H1 (cell line): ENCODE data around the gene DNM2. TPM values are rescaled to one million over a fixed set of nuclear protein-coding genes. Genes with fewer than 3 reads are reported as not detected.

ENCODE experiments used
- CTCF ChIA-PET: fragments of 300-600 bp; sonication (Branson Sonifier 250); formaldehyde crosslinking; loops from one replicate; lab custom pipeline; 2021; ENCODE audit not compliant: partially characterized antibody; lab: Charles Lee
- POLR2A ChIA-PET: fragments of 300-600 bp; sonication (Branson Sonifier 250); formaldehyde crosslinking; loops from one replicate; lab custom pipeline; 2021; ENCODE audit warnings: inconsistent platforms; ENCODE audit not compliant: partially characterized antibody; lab: Charles Lee
- DNase-seq, 2 experiments: peaks; one replicate each; pipeline versions ENCODE4 v3.0.0 to v3.0.0-alpha.2; 2010 to 2022; ENCODE audit warnings: low spot score in 2 of 2, low read depth in 1 of 2, mixed read lengths in 1 of 2
- FAIRE-seq: peaks from 2 replicates; lab custom pipeline; 2011; peaks lifted over from hg19 to GRCh38; lab: Jason Lieb, UNC
- H2AFZ ChIP-seq: 2 replicates; pipeline ENCODE4 v1.8.1; 2012; ENCODE audit warnings: low read length, inconsistent platforms
- H2AK5ac ChIP-seq: 2 replicates; pipeline ENCODE4 v1.6.1; 2013; ENCODE audit warnings: low read depth, low read length
- H2BK120ac ChIP-seq: replicated peaks from 2 replicates; pipeline ENCODE3; 2013; ENCODE audit warnings: low read depth, low read length, inconsistent platforms
- H2BK12ac ChIP-seq: 2 replicates; pipeline ENCODE4 v1.6.1; 2013; ENCODE audit warnings: low read depth, low read length
- H2BK15ac ChIP-seq: 2 replicates; pipeline ENCODE4 v1.6.1; 2013; ENCODE audit warnings: low read length
- H2BK20ac ChIP-seq: 2 replicates; pipeline ENCODE4 v1.6.1; 2013; ENCODE audit warnings: low read length
- H2BK5ac ChIP-seq: 2 replicates; pipeline ENCODE4 v1.6.1; 2013; ENCODE audit warnings: low read depth, low read length
- H3K14ac ChIP-seq: 2 replicates; pipeline ENCODE4 v1.6.1; 2013; ENCODE audit warnings: inconsistent platforms; ENCODE audit not compliant: insufficient read length
- H3K18ac ChIP-seq: 2 replicates; pipeline ENCODE4 v1.6.1; 2013; ENCODE audit warnings: low read length; ENCODE audit errors: extremely low read depth
- H3K23ac ChIP-seq: 2 replicates; pipeline ENCODE4 v1.6.1; 2013; ENCODE audit warnings: inconsistent platforms; ENCODE audit not compliant: insufficient read length
- H3K23me2 ChIP-seq: 2 replicates; pipeline ENCODE4 v1.6.1; 2013; ENCODE audit warnings: low read depth, low read length
- H3K27ac ChIP-seq: 2 replicates; pipeline ENCODE4 v1.6.1; 2011; ENCODE audit warnings: low read depth, low read length, inconsistent platforms
- H3K27me3 ChIP-seq, 4 experiments: replicated peaks in 1 of 4; 1 replicate in 1 of 4; 2 replicates in 3 of 4; pipeline versions ENCODE4 v1.6.1 to v1.8.1; 2011 to 2013; ENCODE audit warnings: low read length in 3 of 4, mild to moderate bottlenecking in 3 of 4, inconsistent platforms in 2 of 4, mixed read lengths in 2 of 4, moderate library complexity in 1 of 4; ENCODE audit not compliant: control insufficient read depth in 3 of 4, insufficient read depth in 3 of 4; ENCODE audit errors: extremely low read depth in 1 of 4
- H3K36me3 ChIP-seq, 4 experiments: 2 replicates each; pipeline versions ENCODE4 v1.6.1 to v1.8.1; 2011 to 2013; ENCODE audit warnings: mild to moderate bottlenecking in 4 of 4, low read length in 3 of 4, moderate library complexity in 2 of 4, control low read depth in 1 of 4, inconsistent platforms in 1 of 4; ENCODE audit not compliant: insufficient read depth in 4 of 4, control insufficient read depth in 2 of 4
- H3K4ac ChIP-seq: replicated peaks from 2 replicates; pipeline ENCODE3; 2013; ENCODE audit warnings: low read length, low read depth, mixed read lengths, inconsistent platforms; ENCODE audit not compliant: insufficient read length
- H3K4me1 ChIP-seq, 4 experiments: replicated peaks in 1 of 4; 1 replicate in 1 of 4; 2 replicates in 3 of 4; pipeline versions ENCODE4 v1.6.1 to v1.8.1; 2011 to 2013; ENCODE audit warnings: low read length in 3 of 4, inconsistent platforms in 2 of 4, mixed read lengths in 1 of 4; ENCODE audit not compliant: insufficient read depth in 4 of 4, control insufficient read depth in 3 of 4
- H3K4me2 ChIP-seq, 2 experiments: 2 replicates each; pipeline versions ENCODE4 v1.6.1 to v1.8.1; 2011 to 2013; ENCODE audit warnings: low read depth in 2 of 2, low read length in 2 of 2, control low read depth in 1 of 2, inconsistent platforms in 1 of 2, mild to moderate bottlenecking in 1 of 2; ENCODE audit not compliant: insufficient read depth in 1 of 2
- H3K4me3 ChIP-seq, 4 experiments: fragments of 200-600, 300-600 bp in 1 of 4; sonication (generic), shearing (Covaris generic), sonication (Bioruptor Twin) in 1 of 4; 2 replicates each; pipeline versions ENCODE4 v1.5.1 to v1.8.1; 2011 to 2016; ENCODE audit warnings: low read length in 4 of 4, low read depth in 3 of 4, control low read depth in 2 of 4, inconsistent platforms in 2 of 4, mild to moderate bottlenecking in 2 of 4, mixed read lengths in 1 of 4, moderate library complexity in 1 of 4; ENCODE audit not compliant: insufficient read depth in 2 of 4; ENCODE audit errors: extremely low read depth in 1 of 4
- H3K56ac ChIP-seq: replicated peaks from 2 replicates; pipeline ENCODE3; 2013; ENCODE audit warnings: low read depth, mild to moderate bottlenecking, mixed read lengths, low read length, inconsistent platforms; ENCODE audit not compliant: insufficient read length
- H3K79me1 ChIP-seq: 2 replicates; pipeline ENCODE4 v1.6.1; 2013; ENCODE audit warnings: low read depth, low read length, control low read depth
- H3K79me2 ChIP-seq, 2 experiments: 2 replicates each; pipeline versions ENCODE4 v1.6.1 to v1.8.1; 2012 to 2013; ENCODE audit warnings: low read length in 2 of 2, mild to moderate bottlenecking in 2 of 2, inconsistent platforms in 1 of 2; ENCODE audit not compliant: insufficient read depth in 2 of 2, control insufficient read depth in 1 of 2
- H3K9ac ChIP-seq, 4 experiments: replicated peaks in 1 of 4; 1 replicate in 1 of 4; 2 replicates in 3 of 4; pipeline versions ENCODE4 v1.6.1 to v1.8.1; 2011 to 2013; ENCODE audit warnings: low read depth in 3 of 4, low read length in 3 of 4, control low read depth in 2 of 4, mild to moderate bottlenecking in 2 of 4, moderate library complexity in 2 of 4, inconsistent platforms in 1 of 4; ENCODE audit errors: extremely low read depth in 1 of 4
- H3K9me3 ChIP-seq, 2 experiments: 2 replicates each; pipeline versions ENCODE4 v1.6.1 to v1.8.1; 2012 to 2013; ENCODE audit warnings: mild to moderate bottlenecking in 2 of 2, moderate library complexity in 2 of 2, control low read depth in 1 of 2, inconsistent platforms in 1 of 2, low read depth in 1 of 2, low read length in 1 of 2, mixed read lengths in 1 of 2; ENCODE audit not compliant: insufficient read depth in 2 of 2
- H4K20me1 ChIP-seq, 2 experiments: replicated peaks in 1 of 2; 2 replicates each; pipeline versions ENCODE3 to v1.8.1; 2011 to 2013; ENCODE audit warnings: inconsistent platforms in 2 of 2, low read length in 2 of 2, mild to moderate bottlenecking in 1 of 2; ENCODE audit not compliant: insufficient read depth in 2 of 2, control insufficient read depth in 1 of 2
- H4K5ac ChIP-seq: 2 replicates; pipeline ENCODE4 v1.6.1; 2013; ENCODE audit warnings: low read length, low read depth, mixed read lengths, inconsistent platforms; ENCODE audit not compliant: insufficient read length
- H4K8ac ChIP-seq: 2 replicates; pipeline ENCODE4 v1.8.0; 2013; ENCODE audit warnings: mild to moderate bottlenecking, moderate library complexity, low read length, inconsistent platforms; ENCODE audit not compliant: insufficient read depth; ENCODE audit errors: extremely low read depth
- H4K91ac ChIP-seq: replicated peaks from 2 replicates; pipeline ENCODE3; 2013; ENCODE audit warnings: low read length, mixed read lengths, inconsistent platforms; ENCODE audit not compliant: insufficient read length
- CHD2 ChIP-seq: IDR thresholded peaks from 2 replicates; pipeline ENCODE4 v1.6.1; 2012; ENCODE audit warnings: low read length, improper control_type of control experiment
- JUN ChIP-seq: IDR thresholded peaks from 2 replicates; pipeline ENCODE4 v1.6.1; 2011; ENCODE audit warnings: low read depth, mild to moderate bottlenecking, improper control_type of control experiment, low read length
- SIRT6 ChIP-seq: IDR thresholded peaks from one replicate; pipeline ENCODE4 v1.7.1; 2012; ENCODE audit warnings: low read length, inconsistent platforms
- WGBS, 2 experiments: shearing (Covaris generic) in 1 of 2; methylation state at CpG; one replicate each; pipeline versions ENCODE4 v1.1.6 to v1.1.7; 2013 to 2015; ENCODE audit warnings: low lambda C conversion rate in 2 of 2, mixed read lengths in 2 of 2, inconsistent platforms in 1 of 2, low coverage in 1 of 2, missing lambda C conversion rate in 1 of 2; ENCODE audit not compliant: insufficient replicate concordance in 2 of 2, insufficient coverage in 1 of 2, insufficient read length in 1 of 2; ENCODE audit errors: extremely low coverage in 1 of 2, missing lambda C conversion rate in 1 of 2; 5-methylcytosine and 5-hydroxymethylcytosine counted together
- polyA plus RNA-seq, 7 experiments: library from polyadenylated mRNA; depleted of rRNA in 3 of 7; stranded (reverse) in 5 of 7; unstranded in 2 of 7; fragments of >200 nt in 5 of 7; fragments of 200-250 nt in 2 of 7; gene quantifications; 1 replicate in 5 of 7; 2 replicates in 1 of 7; 4 replicates in 1 of 7; pipeline versions ENCODE4 v1.2.1 to v1.2.3, GENCODE V29; 2011 to 2013; ENCODE audit warnings: missing spikeins in 2 of 7, mixed read lengths in 2 of 7
- total RNA-seq: library from RNA; stranded (reverse); fragmentation: NEBNext Ultra II Directional; extraction: Animal tissue kit (Norgen Biotek cat#: 25700); gene quantifications from 2 replicates; pipeline ENCODE4 v1.2.1, GENCODE V29; 2021

The DNM2 gene
- total and polyA plus RNA-seq, 2 of the 8 experiments (the other 6 are each of a cell fraction or from before 2014, with no cell fraction given) = 61.9 to 120 TPM

GRCh38 chr19:10803252-10803651 is 85.4 kb downstream of the DNM2 start:
- H4K5ac ChIP-seq = no peak overlapping the region
- peaks cover 0 to 3% of the 10 kb centered on the region in 2 experiments for H4K20me1 ChIP-seq
- H3K4me1 ChIP-seq = no peaks in the 10 kb centered on the region
- H3K14ac ChIP-seq = no peak overlapping the region
- no peak overlapping the region for H2BK20ac ChIP-seq
- no peak overlapping the region for H4K8ac ChIP-seq
- no peaks in the 10 kb centered on the region for H3K79me2 ChIP-seq
- TF ChIP-seq CHD2 (no peak), SIRT6 (no peak), JUN (no peak)
- TF ChIP-seq, all 59 proteins: peak for 0
- no peak overlapping the region for H3K4me3 ChIP-seq
- no peak overlapping the region for H3K4me2 ChIP-seq
- H2BK12ac ChIP-seq = no peak overlapping the region
- H3K79me1 ChIP-seq = no peaks in the 10 kb centered on the region
- CTCF ChIA-PET = interaction anchor here (1.2 to 1.3 kb wide), 2 partner anchors 12 to 19 kb away, joined by 3 to 4 read pairs; no protein-coding TSS in a partner anchor
- no peak overlapping the region for H2BK5ac ChIP-seq
- POLR2A ChIA-PET = no interaction called here
- no peak overlapping the region for H2BK120ac ChIP-seq
- no peak overlapping the region for H3K18ac ChIP-seq
- H3K23me2 ChIP-seq = no peaks in the 10 kb centered on the region
- H3K36me3 ChIP-seq = peaks cover 0 to 17% (median 9%) of the 10 kb centered on the region in 4 experiments; a peak in 5 of 8 replicates
- no peak overlapping the region for H3K9ac ChIP-seq
- no peak overlapping the region for H2AFZ ChIP-seq
- H3K23ac ChIP-seq = no peak overlapping the region
- no peak overlapping the region for H2AK5ac ChIP-seq
- 94% methylated on average over 8 of the region's 9 CpGs; no CpG with 5 or more reads in 1 of the 2 experiments for WGBS, 2 experiments
- H3K4ac ChIP-seq = no peak overlapping the region
- no peak overlapping the region for H2BK15ac ChIP-seq
- no peak overlapping the region for H4K91ac ChIP-seq
- FAIRE-seq = no peak
- H3K27ac ChIP-seq = no peak overlapping the region
- no peak for DNase-seq
- H3K56ac ChIP-seq = no peak overlapping the region
- no peaks in the 10 kb centered on the region for H3K9me3 ChIP-seq
- H3K27me3 ChIP-seq = no peaks in the 10 kb centered on the region
